ENCODE measurements around the gene MIOX. TPM values are rescaled to one million over a fixed set of nuclear protein-coding genes. Genes with fewer than 3 reads are reported as not detected.
"Not testable (repeated sequence)": the region's sequence is repeated elsewhere in the genome, so short reads cannot be mapped to it uniquely, and the experiment has no call there.

Gene MIOX
- total RNA-seq, 1 experiment from 2014 or later = 0.39 TPM

DNA sequence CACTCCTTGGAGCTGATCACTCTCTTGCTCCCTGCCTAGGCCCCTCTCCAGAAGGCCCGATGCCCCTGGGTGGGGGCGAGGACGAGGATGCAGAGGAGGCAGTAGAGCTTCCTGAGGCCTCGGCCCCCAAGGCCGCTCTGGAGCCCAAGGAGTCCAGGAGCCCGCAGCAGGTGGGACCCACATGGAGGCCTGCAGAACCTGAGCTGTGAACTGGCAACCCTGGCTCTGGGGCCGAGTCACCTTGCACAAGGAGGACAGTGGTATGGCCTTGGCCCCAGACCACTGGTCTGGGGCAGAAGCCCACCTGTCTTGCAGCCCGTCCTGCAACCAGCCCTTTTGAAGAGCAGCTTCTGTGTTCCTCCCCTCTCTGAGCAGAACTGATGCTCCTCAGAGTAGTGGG lies 32.5 kb downstream of the MIOX start (continued):
- no peak for TF ChIP-seq CTCF (IDR thresholded peaks at IDR 0.05 in 2 of 3, conservative IDR thresholded peaks at IDR 0.05 in 1 of 3; ENCODE audit: borderline replicate concordance in 1 of 3, insufficient read depth in 1 of 3, low read depth in 2 of 3, low read length in 2 of 3)
- no peak for TF ChIP-seq YY1 (IDR thresholded peaks at IDR 0.05; ENCODE audit: extremely low read depth, insufficient replicate concordance, low read depth, low read length)

DNA sequence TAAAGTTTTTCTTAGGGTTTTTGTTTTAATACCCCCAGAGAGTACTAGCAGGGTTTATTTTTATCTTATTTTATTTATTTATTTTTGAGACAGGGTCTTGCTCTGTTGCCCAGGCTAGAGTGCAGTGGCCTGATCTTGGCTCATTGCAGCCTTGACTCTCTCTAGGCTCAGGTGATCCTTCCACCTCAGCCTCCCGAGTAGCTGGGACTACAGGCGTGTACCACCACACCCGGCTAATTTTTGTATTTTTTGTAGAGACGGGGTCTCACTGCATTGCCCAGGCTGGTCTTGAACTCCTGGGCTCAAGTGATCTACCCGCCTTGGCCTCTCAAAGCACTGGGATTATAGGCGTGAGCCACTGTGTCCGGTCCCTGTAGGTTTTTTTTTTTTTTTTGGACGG lies 33.5 kb downstream of the MIOX start:
- intact Hi-C loops (cut with micrococcal nuclease); POLR2A ChIA-PET; H3K4me3 ChIP-seq (replicated peaks in 1 of 2; ENCODE audit: low read depth in 1 of 2, low read length in 2 of 2); H3K9me3 ChIP-seq (ENCODE audit: control insufficient read depth in 1 of 2, insufficient read depth in 1 of 2, low read depth in 1 of 2, low read length in 2 of 2); H4K20me1 ChIP-seq (ENCODE audit: insufficient read depth); H3K9ac ChIP-seq (ENCODE audit: low read length); ATAC-seq; H3K27me3 ChIP-seq (ENCODE audit: insufficient read depth, low read length); CTCF ChIA-PET; H3K27ac ChIP-seq (ENCODE audit: low read depth, low read length); DNase-seq (ENCODE audit: low read depth, low spot score); H2AFZ ChIP-seq (ENCODE audit: low read depth, low read length, poor library complexity, severe bottlenecking); H3K9me2 ChIP-seq (ENCODE audit: insufficient read depth); H3K4me2 ChIP-seq (ENCODE audit: low read length); BruUV-seq (replicated peaks); RAD21 ChIA-PET (ENCODE audit: low non-redundant PET in 1 of 2, low total read pairs in 2 of 2, uncharacterized antibody in 2 of 2, unreplicated experiment in 2 of 2): not testable (repeated sequence)
- Histone ChIP-seq H3K36me3 (ENCODE audit: control insufficient read depth in 1 of 2, insufficient read depth in 2 of 2, low read length in 2 of 2) (peaks cover 7 to 36% of the 10 kb centered on the region in 2 experiments; a peak in 3 of 4 replicates), H3K4me1 (ENCODE audit: control insufficient read depth in 1 of 2, insufficient read depth in 2 of 2, low read length in 2 of 2) (peaks cover 6 to 16% of the 10 kb centered on the region in 2 experiments; a peak in 3 of 4 replicates), H3K79me2 (ENCODE audit: insufficient read depth, low read length) (peaks cover 48% of the 10 kb centered on the region)

- H3K36me3 ChIP-seq (ENCODE audit: control insufficient read depth in 1 of 2, insufficient read depth in 2 of 2, low read length in 2 of 2) = peaks cover 7 to 36% of the 10 kb centered on the region in 2 experiments; a peak in 3 of 4 replicates
- POLR2A ChIA-PET = no interaction called here
- H3K9me2 ChIP-seq (ENCODE audit: insufficient read depth) = no peaks in the 10 kb centered on the region
- H3K4me3 ChIP-seq (replicated peaks in 1 of 2; ENCODE audit: low read depth in 1 of 2, low read length in 2 of 2) = no peak overlapping the region
- DNase-seq (ENCODE audit: low read depth, low spot score) (no peak), ATAC-seq (no peak)
- no peaks in the 10 kb centered on the region for H3K27me3 ChIP-seq (ENCODE audit: insufficient read depth, low read length)
- CTCF ChIA-PET = no interaction called here
- RAD21 ChIA-PET (ENCODE audit: low non-redundant PET in 1 of 2, low total read pairs in 2 of 2, uncharacterized antibody in 2 of 2, unreplicated experiment in 2 of 2) = no interaction called here
- H4K20me1 ChIP-seq (ENCODE audit: insufficient read depth) = no peaks in the 10 kb centered on the region
- H2AFZ ChIP-seq (ENCODE audit: low read depth, low read length, poor library complexity, severe bottlenecking) = no peak overlapping the region
- H3K27ac ChIP-seq (ENCODE audit: low read depth, low read length) = no peak overlapping the region
- no peaks in the 10 kb centered on the region for H3K9me3 ChIP-seq (ENCODE audit: control insufficient read depth in 1 of 2, insufficient read depth in 1 of 2, low read depth in 1 of 2, low read length in 2 of 2)
- H3K79me2 ChIP-seq (ENCODE audit: insufficient read depth, low read length) = peaks cover 44% of the 10 kb centered on the region
- intact Hi-C loops (cut with micrococcal nuclease) = no loop called here
- no peak overlapping the region for H3K9ac ChIP-seq (ENCODE audit: low read length)
- peaks cover 6 to 18% of the 10 kb centered on the region in 2 experiments; a peak in 3 of 4 replicates for H3K4me1 ChIP-seq (ENCODE audit: control insufficient read depth in 1 of 2, insufficient read depth in 2 of 2, low read length in 2 of 2)
- no peak overlapping the region for H3K4me2 ChIP-seq (ENCODE audit: low read length)
- BruUV-seq (replicated peaks) = no TSS peak
- TF ChIP-seq FOSL1 (IDR thresholded peaks at IDR 0.05; ENCODE audit: low read depth) (no peak), CBX3 (IDR thresholded peaks at IDR 0.05; ENCODE audit: low read depth) (no peak), EZH2phosphoT487 (IDR thresholded peaks at IDR 0.05; ENCODE audit: borderline replicate concordance) (no peak), MAX (IDR thresholded peaks at IDR 0.05) (no peak), JUND (IDR thresholded peaks at IDR 0.05) (no peak), RAD21 (IDR thresholded peaks at IDR 0.05; ENCODE audit: low read depth) (no peak), YY1 (IDR thresholded peaks at IDR 0.05; ENCODE audit: extremely low read depth, insufficient replicate concordance, low read depth, low read length) (no peak), EZH2 (IDR thresholded peaks at IDR 0.05) (no peak), CEBPB (IDR thresholded peaks at IDR 0.05; ENCODE audit: low read depth) (no peak), SP1 (IDR thresholded peaks at IDR 0.05; ENCODE audit: low read depth) (no peak), TCF7L2 (IDR thresholded peaks at IDR 0.05; ENCODE audit: borderline replicate concordance, extremely low read depth, insufficient read depth, insufficient read length) (no peak)
- TF ChIP-seq, protein P1, sequence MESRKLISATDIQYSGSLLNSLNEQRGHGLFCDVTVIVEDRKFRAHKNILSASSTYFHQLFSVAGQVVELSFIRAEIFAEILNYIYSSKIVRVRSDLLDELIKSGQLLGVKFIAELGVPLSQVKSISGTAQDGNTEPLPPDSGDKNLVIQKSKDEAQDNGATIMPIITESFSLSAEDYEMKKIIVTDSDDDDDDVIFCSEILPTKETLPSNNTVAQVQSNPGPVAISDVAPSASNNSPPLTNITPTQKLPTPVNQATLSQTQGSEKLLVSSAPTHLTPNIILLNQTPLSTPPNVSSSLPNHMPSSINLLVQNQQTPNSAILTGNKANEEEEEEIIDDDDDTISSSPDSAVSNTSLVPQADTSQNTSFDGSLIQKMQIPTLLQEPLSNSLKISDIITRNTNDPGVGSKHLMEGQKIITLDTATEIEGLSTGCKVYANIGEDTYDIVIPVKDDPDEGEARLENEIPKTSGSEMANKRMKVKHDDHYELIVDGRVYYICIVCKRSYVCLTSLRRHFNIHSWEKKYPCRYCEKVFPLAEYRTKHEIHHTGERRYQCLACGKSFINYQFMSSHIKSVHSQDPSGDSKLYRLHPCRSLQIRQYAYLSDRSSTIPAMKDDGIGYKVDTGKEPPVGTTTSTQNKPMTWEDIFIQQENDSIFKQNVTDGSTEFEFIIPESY (IDR thresholded peaks at IDR 0.05; ENCODE audit: extremely low read depth, insufficient replicate concordance, low read length) = no peak
Measured at GRCh38 chr22:50520826-50521453, 34.3 kb downstream of the MIOX start.
